K562 (cell line): ENCODE data around the gene TMEM203. TPM values are rescaled to one million over a fixed set of nuclear protein-coding genes. Genes with fewer than 3 reads are reported as not detected.

Source experiments
- ADNP ChIP-seq: fragments of 200-800 bp; sonication (Bioruptor generic); IDR thresholded peaks from 2 replicates; pipeline ENCODE4 v1.6.1; 2016; ENCODE audit warnings: missing genetic modification characterization, missing compliant biosample characterization
- BCLAF1 ChIP-seq, 2 experiments: fragments of 450-650 bp in 1 of 2; IDR thresholded peaks; 2 replicates each; pipeline ENCODE4 v1.6.1; 2011 to 2017; ENCODE audit warnings: low read depth in 2 of 2, antibody characterized with exemption in 1 of 2, borderline replicate concordance in 1 of 2, low read length in 1 of 2, mild to moderate bottlenecking in 1 of 2, mixed read lengths in 1 of 2; ENCODE audit not compliant: control insufficient read depth in 1 of 2
- CC2D1A ChIP-seq: fragments of 450-650 bp; IDR thresholded peaks from 2 replicates; pipeline ENCODE4 v1.6.1; 2017; ENCODE audit warnings: mild to moderate bottlenecking
- HMGN3 ChIP-seq: IDR thresholded peaks from 2 replicates; pipeline ENCODE4 v1.6.1; 2011; ENCODE audit warnings: borderline replicate concordance, low read depth, mild to moderate bottlenecking, mixed read lengths, low read length; ENCODE audit not compliant: insufficient read length; ENCODE audit errors: extremely low read depth
- JUN ChIP-seq, 2 experiments: sonication (generic) in 1 of 2; formaldehyde crosslinking in 1 of 2; IDR thresholded peaks; 2 replicates each; pipeline versions ENCODE4 v1.6.1 to v1.8.0; 2012 to 2022; ENCODE audit warnings: borderline replicate concordance in 2 of 2, mild to moderate bottlenecking in 2 of 2, improper control_type of control experiment in 1 of 2, low read depth in 1 of 2, low read length in 1 of 2, missing genetic modification reagents in 1 of 2
- NRF1 ChIP-seq, 2 experiments: fragments of 450-650 bp; IDR thresholded peaks in 1 of 2; conservative IDR thresholded peaks in 1 of 2; 2 replicates each; pipeline ENCODE4 v1.6.1; 2014; ENCODE audit warnings: mild to moderate bottlenecking in 2 of 2
- SAFB ChIP-seq: fragments of 200-400 bp; formaldehyde crosslinking; IDR thresholded peaks from 2 replicates; pipeline ENCODE4 v1.6.1; 2017; ENCODE audit warnings: low read depth, low read length, borderline replicate concordance
- ZNF311 ChIP-seq: fragments of 250-450 bp; sonication (Bioruptor Pico); IDR thresholded peaks from 2 replicates; pipeline ENCODE4 v1.4.0; 2020; ENCODE audit warnings: mild to moderate bottlenecking, moderate library complexity
- ZNF518B ChIP-seq: fragments of 250-450 bp; sonication (Bioruptor Pico); IDR thresholded peaks from 2 replicates; pipeline ENCODE4 v1.5.0; 2021; ENCODE audit warnings: mild to moderate bottlenecking, moderate library complexity
- ZNF592 ChIP-seq: fragments of 450-650 bp; IDR thresholded peaks from 2 replicates; pipeline ENCODE4 v1.6.1; 2017; ENCODE audit warnings: antibody characterized with exemption, mild to moderate bottlenecking
- ZNF644 ChIP-seq: fragments of 200-800 bp; sonication (Bioruptor generic); IDR thresholded peaks from 2 replicates; pipeline ENCODE4 v1.6.1; 2016; ENCODE audit warnings: low read depth, missing genetic modification characterization, missing compliant biosample characterization
- ZNF655 ChIP-seq: fragments of 250-450 bp; sonication (Bioruptor Pico); IDR thresholded peaks from 2 replicates; pipeline ENCODE4 v1.5.0; 2021
- polyA plus RNA-seq, 8 experiments: library from polyadenylated mRNA; depleted of rRNA in 4 of 8; stranded (reverse) in 5 of 8; unstranded in 3 of 8; fragments of >200 nt; fragmentation: Nextera tagmentation in 2 of 8; fragmentation: Illumina TruSeq in 1 of 8; extraction: Ambion mirVana in 2 of 8; extraction: Trizol in 1 of 8; gene quantifications; 2 replicates each; pipeline versions ENCODE4 v1.2.1 to v1.2.3, GENCODE V29; 2011 to 2014; ENCODE audit warnings: inconsistent platforms in 1 of 8, missing spikeins in 1 of 8
- total RNA-seq, 7 experiments: library from RNA; depleted of rRNA in 6 of 7; stranded (reverse); fragments of >200 nt in 6 of 7; fragmentation: Illumina TruSeq in 2 of 7; extraction: Trizol in 2 of 7; gene quantifications; 2 replicates each; pipeline versions ENCODE4 v1.2.1 to v1.2.3, GENCODE V29; 2011 to 2021; ENCODE audit warnings: low replicate concordance in 1 of 7

Gene TMEM203
- total and polyA plus RNA-seq, 9 of the 15 experiments (the other 6 are each of a cell fraction or from before 2014, with no cell fraction given): 8.8 to 59.5 (median 37.6) TPM

GRCh38 chr9:137254624-137255447 lies 49.4 kb upstream of the TMEM203 start, which contains the start of gene NELFB (continued):
- TF ChIP-seq ZNF592 (0 out of 2 replicates have a peak, but pooled peaks have one; percentile 52), ADNP (tag) (no peak), ZNF655 (no peak), CC2D1A (no peak), ZNF518B (no peak), NRF1 (conservative IDR thresholded peaks at IDR 0.05 in 1 of 2, IDR thresholded peaks at IDR 0.05 in 1 of 2) (peak; percentile 90 to 91), JUN (IDR thresholded peaks at IDR 0.05; ENCODE audit: borderline replicate concordance, low read depth, low read length) (peak; percentile 58; the same call in 1 of the 2 replicates), JUN (CRISPR knock-in tag; IDR thresholded peaks at IDR 0.05; ENCODE audit: borderline replicate concordance) (no peak), ZNF311 (CRISPR knock-in tag) (no peak), BCLAF1 (IDR thresholded peaks at IDR 0.05; ENCODE audit: borderline replicate concordance in 1 of 2, control insufficient read depth in 1 of 2, low read depth in 2 of 2, low read length in 1 of 2) (peak in 1 of 2 experiments; percentile 94; a peak in 2 of 4 replicates), HMGN3 (peak; percentile 75), ZNF644 (no peak), SAFB (peak; percentile 93)
